ENCODE results near the gene BACE2.

BACE2 gene

DNA sequence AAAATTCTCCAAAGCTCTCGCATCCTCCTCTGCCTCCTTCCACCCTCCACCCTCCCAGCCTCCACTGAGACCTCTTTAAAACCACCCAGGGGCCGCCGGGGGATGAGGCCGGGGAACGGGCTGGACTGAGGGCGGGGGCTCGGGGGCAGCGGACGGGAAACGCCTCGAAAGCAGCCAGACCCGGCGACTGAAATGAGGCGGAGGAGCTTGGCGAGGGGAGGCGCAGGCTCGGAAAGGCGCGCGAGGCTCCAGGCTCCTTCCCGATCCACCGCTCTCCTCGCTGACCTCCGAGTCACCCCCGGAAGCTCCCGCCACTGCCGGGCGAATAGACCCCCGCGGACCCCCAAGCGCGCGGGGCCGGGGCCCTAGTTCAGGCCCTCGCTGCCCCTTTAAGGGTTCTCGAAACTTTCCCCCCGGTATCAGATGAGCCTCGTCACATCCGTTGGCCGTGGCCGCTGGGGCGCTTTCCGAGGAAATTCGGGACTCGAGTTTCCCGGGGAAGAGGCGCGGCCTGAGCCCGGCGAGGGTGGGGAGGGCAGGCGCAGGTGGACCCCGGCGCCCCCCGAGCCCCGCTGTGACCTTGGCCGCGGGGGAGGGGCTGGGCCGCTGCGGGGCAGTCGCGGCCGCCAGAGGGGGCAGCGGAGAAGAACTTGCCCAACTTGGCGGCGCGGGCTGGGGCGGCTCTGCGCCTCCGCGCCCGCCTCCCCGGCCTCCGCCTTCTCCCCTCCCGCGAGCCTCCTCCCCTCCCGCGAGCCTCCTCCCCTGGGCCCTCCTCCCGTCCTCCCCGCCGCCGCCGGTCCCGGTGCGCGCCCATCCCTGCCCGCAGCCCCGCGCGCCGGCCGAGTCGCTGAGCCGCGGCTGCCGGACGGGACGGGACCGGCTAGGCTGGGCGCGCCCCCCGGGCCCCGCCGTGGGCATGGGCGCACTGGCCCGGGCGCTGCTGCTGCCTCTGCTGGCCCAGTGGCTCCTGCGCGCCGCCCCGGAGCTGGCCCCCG lies at the start of gene BACE2:
BACE2 (plus strand) TSS at position 813 of the 995 bp plus-strand sequence; CDS start at position 917, 104 bp downstream.
- DNase-seq: peak; percentile 24

DNA sequence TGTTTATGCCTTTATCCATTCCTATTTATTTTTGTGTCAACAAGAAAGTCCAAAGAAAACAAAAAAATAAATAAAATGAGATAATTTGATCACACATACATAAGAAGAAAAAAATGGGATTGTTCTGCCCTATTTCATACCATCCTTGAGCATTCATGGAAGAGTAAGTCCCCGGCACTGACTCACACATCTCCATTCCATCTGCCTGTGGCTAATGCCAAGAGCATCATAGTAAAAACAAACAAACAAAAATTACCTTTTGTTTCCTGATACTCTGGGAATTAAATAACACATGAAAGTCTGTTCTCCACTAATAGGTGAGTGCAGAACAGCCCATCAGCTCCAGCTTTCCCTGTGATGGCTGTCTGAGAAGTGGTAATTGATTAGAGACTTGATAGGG lies 48.1 kb upstream of the BACE2 start:
- DNase-seq: no peak

DNA sequence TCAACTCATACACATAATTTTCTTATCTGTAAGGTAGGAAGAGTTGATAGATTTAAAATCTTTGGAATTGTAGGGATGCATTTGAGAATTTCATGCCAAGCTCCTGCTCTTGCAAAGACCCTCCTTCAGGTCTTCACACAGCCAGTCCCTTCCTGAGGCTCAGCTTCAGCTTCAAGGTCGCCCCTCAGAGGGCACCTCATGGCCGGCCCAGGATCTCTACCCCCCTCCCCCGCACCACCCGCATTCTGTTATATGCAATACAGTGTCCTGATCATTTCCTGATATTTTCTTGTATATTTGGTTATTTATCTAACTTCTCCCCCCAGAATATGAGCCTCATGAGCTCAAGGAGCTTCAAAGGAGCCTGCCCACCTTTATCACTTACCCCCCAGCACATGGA lies 47.0 kb upstream of the BACE2 start:
- no peak for DNase-seq

DNA sequence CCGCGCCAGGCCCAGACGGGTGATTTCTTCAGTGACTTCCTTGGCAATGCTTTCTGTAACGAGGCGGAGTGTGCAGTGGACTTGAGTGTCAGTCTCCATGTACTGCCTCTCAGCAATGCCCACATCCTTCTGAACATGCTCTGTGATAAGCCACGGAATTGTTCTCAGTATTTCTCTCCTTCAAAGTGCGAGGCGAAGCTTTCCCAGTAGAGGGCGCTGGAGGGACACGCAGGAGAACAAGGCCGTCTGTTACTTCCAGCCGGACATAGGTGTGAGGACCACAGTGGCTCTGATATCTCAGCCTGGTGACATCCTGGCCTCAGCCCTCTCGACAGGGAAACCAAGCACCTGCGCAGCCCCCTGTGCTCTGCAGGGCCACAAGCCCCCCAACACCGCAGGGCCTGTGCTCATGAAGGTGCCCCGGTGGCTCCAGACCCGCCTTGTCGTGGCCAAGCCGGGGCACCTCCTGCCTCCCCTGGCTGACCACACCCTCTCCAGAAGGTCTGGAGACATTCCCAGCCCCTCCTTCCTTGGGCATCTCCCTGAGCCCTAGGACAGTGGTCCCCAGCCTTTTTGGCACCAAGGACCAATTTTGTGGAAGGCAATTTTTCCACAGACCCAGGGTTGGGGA lies 46.1 kb upstream of the BACE2 start:
- peak; percentile 44 for DNase-seq

DNA sequence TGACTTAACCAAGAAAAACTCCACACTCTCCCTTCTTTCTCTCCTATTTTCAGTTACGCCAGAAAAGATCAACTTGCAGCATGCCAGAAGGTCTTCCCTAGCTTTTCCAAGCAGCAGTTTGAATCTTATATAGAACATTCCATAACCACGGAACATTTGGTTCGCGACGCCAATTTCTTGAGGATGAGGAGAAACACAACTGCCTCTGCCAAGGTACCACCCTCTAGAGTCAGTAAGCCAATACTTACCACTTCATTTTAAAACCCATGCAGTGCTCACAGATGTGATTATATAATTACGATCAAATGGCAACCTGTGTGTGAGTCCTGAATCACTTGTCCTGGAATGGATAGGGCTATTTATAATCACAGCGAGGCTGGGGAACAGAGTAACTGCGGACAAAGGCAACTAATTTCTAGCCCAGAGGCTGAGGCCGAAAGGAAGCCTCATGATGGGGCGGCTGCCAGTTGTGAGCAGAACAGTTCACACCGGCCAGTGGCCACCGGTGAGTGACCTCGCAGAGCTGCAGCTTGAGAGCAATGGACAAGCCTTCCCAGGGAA lies 43.2 kb upstream of the BACE2 start:
- no peak for DNase-seq

DNA sequence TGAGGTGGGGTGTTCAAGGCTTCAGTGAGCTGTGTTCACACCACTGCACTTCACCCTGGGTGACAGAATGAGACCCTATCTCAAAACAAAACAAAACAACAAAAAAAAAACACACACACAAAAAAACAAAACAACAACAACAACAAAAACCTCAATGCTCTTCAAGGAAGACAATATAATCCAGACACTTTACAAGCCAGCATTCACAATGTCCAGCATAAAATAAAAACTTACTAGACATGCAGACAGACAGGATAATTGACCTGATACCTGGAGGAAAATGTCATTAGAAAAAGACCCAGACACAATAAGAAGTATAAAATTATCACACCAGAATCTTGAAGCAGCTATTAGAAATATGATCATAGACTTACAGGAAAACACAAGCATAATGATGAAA lies 39.0 kb upstream of the BACE2 start:
- no peak for DNase-seq

DNA sequence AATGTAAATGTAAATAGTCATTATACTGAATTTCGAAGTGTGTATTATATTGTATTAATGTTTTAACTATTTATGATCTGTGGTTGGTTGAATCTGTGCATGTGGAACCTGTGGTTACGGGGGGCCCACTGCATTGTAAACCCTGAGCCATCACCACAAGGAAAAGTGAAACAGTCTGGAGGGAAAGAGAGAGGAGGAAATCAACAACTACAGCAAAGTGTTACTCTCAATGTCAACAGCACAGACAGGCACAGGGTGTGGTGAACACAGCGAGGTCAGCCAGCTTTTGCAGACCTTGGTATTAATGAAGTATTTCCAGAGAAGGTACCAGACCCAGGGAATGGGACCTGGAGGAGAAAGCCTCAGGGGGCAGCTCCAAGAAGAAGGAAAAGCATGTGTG lies 37.1 kb upstream of the BACE2 start:
- no peak for DNase-seq

DNA sequence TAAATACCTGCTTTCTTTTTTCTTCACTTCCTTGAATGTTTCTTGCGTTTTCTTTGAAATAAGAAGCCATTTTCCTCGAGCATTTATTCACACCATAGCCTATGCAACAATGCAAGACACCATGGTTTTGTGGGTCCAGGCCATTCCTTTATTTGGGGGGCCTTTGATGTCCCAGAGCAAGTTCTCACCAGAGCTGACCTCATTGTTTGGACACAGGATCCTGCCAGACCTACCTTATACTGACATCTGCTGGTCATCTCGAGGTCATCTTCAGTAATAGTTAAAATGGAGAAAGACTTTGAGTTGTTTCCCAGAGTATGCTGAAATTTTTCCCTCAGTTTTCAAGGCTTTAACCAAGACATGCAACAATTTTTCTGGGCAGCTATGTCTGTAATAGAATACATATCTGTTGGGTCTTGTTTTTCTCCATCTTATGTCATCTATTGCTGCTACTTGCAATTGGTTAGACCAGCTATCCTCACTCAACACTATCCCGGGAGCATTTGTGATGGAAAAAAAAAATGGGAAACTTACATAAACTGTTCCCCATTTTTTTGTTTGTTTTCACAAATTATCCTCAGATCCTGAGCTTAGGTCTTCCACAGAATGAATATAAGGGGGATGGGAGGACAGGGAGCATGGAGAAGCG lies 34.0 kb upstream of the BACE2 start:
- no peak for DNase-seq

DNA sequence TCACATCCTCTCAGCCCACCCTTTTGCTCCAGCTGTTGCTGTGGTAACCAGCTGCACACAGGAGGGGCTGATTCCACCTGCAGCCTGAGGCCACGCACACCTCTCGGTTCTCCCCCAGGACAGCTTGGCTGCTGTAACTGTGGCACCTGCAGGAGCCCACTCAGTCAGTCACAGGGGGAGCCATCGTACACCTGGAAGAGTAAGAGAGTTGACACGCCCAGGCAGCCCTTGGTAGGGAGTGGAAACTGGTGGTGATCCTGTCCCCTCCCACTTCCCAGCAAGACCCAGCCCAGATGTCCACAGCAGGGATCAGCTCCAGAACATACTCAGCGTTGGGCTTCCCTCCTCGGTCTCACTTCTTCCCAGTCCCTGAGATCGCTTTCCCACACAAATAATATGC lies 32.2 kb upstream of the BACE2 start:
- no peak for DNase-seq

DNA sequence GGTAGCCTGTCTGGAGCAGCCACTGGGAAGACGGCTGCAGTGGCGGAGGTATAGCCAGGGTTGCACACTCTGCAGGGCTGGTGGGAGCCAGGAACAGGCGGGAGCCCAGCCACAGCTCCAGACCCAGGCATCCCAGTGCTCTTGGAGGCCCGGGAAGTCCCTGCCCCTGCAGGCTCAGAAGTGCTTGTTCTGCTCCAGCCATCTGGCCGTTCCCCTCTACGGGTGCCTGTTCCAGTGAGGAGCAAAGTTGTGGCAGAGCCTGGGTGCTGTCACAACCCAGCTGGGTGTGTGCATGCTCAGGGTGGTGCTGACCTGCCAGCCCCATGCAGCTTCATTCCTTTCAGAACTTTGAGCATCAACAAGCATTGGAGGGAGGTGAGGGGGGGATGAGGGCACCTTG lies 31.7 kb upstream of the BACE2 start:
- no peak for DNase-seq

DNA sequence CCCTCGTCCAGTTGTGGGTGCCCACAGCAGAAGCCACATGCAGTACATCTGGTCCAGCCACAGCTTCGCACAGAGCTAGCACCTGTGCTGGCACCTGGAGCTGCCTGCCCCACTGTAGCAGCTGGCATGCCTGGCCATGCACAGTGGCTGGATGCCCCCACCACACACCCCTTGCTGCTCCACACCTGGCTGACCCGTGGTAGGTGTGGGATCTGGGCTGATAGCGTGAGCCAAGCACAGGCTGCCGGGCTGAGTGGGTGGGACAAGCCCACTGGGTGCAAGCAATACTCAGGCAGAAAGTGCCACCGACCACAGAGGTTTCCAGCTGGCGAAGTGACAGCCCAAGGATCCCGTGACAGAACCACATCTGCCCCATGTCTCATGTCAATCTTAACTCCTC lies 30.6 kb upstream of the BACE2 start:
- no peak for DNase-seq

DNA sequence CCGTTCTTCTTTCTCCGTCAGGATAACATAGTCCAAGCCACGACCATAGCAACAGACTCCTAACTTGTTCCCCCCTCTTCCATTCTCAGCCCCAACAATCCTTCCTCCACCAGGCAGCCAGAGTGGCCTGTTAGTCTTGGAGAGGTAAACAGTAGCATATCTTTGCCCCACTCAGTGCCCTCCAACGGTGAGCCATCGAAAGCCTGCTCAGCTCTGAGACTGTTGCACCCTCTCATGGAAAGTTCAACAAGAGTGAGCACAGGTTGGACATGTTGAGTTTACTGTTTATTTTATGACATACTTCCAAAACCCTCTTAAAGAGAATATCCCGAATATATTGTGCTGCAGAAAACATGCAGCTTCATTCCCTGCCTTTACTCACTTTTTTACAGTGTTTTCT lies 30.1 kb upstream of the BACE2 start:
- DNase-seq: no peak

DNA sequence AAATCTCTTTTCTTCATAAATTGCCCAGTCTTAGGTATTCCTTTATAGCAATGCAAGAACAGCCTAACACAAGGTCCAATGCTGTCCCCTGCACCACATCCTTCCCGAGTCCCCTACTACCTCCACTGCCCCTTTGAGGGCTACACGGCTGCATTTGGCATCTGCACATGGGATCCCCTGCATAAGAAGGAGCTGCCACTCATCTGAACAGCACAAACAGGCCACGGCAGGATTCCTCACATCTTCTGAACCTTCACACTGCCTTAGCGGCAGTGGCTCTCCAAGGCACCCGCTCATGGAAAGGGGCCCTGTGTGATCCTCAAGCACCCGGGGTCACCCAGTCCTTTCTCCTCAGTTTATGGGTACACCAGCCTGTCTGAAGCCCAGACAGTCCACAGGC lies 29.2 kb upstream of the BACE2 start:
- DNase-seq: no peak

DNA sequence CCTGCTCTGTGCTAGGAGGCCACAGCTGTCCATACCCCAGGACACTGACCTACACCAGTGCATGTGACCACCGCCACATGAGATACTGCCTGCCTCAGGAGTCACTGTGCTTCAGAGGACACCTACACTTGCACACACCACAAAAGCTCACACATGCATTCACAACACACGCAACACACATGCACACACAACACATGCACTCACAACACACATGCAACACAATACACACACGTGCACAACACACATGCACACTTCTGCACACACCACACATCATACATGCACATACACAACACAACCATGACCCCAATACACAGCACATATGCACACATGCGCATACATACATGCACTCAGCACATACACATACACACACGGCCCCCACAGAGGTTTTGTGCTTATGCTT lies 28.7 kb upstream of the BACE2 start:
- DNase-seq: no peak

DNA sequence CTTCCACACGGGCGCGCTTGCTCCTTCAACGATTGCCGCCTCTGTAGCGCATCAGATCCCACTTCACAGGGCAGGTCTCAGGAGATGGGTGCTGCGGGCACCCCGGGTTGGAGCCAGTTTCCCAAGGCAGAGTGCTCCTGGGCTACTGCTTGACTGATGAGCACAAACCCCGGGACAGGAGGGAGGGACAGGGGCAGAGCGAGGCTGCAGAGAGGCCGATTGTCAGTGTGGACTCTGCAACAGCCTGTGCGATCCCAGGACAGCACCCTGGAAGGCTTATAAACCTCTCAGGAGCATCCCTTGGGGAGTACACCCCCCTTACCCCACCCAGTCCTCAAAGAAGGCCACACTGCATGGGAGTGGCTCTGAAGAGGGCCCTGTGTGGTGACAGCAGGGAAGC lies 28.0 kb upstream of the BACE2 start:
- DNase-seq: no peak

DNA sequence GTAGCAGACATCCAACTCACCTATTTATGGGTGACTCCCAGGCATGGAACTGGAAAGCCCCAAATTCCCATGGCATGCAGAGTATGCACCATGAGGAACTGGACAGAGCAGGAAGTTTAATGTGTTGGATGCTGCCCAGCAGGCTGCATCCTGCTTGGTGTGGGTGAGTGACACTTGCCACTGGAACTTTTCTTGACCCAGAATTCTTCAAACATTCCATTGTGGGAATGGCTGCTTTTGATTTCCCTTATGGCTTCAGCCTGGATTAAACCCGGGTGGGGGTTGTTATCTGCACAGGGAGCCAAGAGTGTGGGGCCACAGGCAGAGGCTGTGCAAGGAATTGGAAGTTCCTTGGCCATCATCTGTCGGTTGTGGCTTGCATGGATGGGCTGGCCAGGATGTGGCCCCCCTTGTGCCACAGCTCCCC lies 26.9 kb upstream of the BACE2 start:
- DNase-seq: no peak

DNA sequence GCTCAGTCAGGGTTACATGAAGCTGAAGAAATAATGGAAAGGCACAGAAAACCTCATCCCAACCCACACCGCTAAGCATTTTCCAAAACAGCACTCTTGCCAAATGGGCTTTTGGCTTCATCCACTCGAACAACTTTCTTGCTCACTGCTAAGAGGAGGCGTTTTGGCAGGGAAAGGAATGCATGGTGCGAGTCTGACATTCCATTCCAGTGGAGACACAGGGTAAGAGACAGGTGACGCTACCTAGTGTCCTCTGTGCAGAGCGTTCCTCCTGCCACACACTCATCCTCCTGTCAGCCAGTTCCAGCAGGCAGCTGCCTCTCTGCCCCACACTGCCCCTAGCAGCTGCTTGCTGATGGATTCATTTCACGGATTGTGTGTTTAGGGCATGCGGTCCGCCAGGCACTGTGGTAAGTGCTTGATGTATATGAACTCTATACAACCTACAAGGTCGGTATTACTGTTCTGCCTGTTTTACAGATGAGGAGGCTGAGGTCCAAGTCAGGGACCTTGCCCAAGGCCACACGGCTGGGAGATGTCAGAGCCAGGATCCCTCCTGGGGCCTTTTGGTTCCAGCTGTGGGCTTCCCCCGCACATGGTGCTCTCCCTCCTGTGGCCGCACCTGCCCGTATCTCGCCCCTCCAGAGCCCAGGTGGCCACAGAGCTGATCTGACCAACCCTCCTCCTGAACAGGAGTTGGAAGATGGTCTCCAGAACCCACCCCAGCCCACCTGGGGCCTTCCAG lies 25.7 kb upstream of the BACE2 start:
- DNase-seq: no peak

DNA sequence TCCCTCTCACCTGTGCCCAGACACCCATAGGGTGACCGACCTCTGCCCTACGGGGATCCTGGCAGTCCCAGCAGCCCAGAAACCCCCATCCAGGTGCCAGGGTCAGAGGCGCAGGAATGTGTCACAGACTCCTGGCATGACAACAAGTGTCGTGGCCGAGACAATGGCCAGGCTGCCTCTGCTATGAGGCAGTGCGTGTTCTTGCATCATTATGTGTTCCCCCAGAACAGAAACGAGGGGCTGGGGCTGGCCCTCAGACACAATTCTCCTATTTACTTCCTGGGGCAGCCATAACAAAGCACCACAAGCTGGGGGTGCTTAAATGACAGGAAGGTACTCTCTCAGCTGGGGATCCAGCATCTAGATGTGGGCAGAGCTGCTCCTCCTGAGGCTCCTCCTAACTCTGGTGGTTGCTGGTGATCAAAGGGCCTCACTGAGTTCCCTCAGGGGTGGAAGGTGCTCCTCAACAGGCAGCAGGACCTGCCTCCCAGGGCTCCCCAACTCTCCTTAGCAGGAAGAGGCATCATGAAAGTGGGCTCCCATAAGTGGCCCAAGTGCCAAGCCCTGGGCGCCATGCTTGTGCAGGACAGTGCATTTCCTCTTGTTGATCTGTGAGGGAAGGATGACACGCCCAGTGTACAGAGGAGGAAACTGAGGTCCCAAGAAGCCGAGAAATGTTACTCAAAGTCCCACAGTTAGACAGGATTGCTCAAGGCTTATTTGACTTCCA lies 24.2 kb upstream of the BACE2 start:
- no peak for DNase-seq

DNA sequence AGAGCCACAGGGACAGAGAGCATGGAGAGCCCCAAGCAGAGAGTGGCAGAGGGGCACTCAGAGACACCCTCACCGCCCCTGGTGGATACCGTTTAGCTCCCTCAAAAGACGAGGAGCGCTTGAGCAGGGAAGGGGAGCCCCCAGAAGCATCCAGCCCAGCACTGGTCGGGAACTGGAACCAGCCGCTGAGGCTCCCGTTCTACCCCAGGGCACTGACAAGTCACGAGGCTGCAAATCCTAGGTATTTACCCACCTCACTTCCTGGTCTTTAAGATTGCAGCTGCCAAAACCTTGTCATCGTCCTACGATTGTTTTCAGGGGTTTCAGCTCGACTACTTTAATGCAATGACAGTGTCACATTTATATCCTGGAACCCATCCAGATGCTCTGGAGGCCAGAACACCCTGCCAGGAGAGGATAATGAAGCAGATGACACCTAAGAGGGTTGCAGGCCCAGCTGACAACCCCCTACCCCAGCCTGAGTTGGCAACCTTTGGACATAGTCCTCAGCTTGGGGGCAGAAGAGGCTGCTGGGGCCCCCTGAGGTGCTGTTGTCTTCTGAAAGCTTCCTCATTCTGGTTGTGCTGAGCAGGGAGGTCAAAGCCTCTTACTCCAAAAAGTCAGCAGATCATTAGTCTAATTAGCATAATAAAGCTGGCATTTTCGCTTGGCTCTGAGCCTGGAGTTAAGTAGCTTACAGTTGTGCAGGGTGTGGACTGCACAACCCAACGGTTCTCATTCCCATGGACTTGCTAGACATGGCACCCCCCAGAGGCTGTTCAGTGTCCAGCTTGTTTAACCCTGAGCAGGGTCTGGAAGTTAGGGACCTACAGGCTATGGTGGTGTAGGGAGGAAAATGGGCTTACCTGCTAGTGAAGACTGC lies 20.6 kb upstream of the BACE2 start:
- DNase-seq: no peak

DNA sequence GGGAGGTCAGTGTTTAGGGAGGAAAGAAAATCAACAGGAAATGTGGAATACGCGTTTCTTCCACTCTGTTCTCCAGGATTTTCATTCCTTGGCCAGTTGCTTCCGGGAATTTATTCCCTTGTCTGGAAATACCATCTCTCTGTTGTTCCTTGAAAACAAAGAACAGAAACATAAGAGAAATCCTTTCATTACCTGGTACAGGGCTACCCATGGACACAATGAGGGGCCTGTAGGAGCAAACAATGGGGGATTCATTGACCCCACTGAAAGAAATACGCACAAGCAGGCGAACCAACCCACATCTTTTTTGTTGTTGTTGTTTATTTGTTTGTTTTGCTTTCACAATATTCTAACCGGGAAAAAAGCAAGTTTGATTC lies 20.0 kb upstream of the BACE2 start:
- no peak for DNase-seq

DNA sequence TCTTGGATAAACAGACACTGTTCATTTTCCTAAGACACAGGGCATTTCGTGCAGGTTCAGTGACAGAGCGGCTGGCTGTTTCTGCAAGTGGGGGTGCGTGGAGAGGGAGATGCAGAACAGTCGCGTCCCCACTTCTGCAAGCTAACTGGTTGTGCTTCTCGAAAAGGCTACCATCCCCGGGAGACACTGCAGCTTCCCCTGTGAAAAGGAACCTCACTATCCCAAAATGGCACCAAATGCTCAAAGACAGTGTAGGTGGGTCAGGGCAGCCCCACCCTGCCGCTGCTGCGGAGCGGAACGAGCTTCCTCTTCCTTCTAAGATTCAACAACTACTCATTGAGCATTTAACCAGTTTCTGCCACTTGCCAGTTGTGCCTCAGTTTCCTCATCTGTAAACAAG lies 19.2 kb upstream of the BACE2 start:
- DNase-seq: no peak
